SK-N-MC (cell line): ENCODE data around the gene TMEM119.

Experiments used
- EZH2 ChIP-seq: fragments of 200-600 bp; sonication (generic); IDR thresholded peaks from one replicate; pipeline ENCODE4 v1.6.1; 2017; ENCODE audit warnings: antibody characterized with exemption
- FOXP2 ChIP-seq: optimal IDR thresholded peaks from 2 replicates; pipeline ENCODE3; 2011; ENCODE audit warnings: mild to moderate bottlenecking, moderate library complexity; ENCODE audit not compliant: insufficient read depth; ENCODE audit errors: extremely low read length, control extremely low read depth
- POLR2AphosphoS5 ChIP-seq: IDR thresholded peaks from 2 replicates; pipeline ENCODE4 v1.6.1; 2012; ENCODE audit warnings: mild to moderate bottlenecking, low read depth, low read length, borderline replicate concordance

DNA sequence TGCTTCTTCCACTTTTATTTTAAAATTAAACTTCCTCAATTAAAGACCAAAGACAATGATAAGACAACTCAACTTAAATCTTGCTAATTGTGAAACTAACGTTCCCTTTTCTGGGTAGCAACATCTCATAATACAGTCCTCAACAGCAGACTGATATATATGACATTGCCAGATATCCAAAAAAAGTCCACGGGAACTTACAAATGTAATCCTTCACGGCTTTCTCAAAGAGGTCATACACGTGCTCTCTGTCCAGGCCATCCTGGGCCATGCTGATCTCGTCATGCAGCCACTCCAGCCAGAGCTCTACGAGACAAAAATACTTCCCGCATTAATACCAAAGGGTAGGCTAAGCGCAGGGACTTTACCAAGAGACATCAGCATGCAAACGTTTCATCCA lies 50.2 kb downstream of the TMEM119 start:
- TF ChIP-seq POLR2AphosphoS5 (no peak), EZH2 (no peak), FOXP2 (no peak)
